HG03095 (cell line): ENCODE measurements around the gene PTTG1IP.

Experiments used
- ATAC-seq: cut with Tn5 transposase; IDR thresholded peaks from one replicate; pipeline ENCODE4 v1.9.1; 2021; ENCODE audit warnings: moderate library complexity; ENCODE audit not compliant: unreplicated experiment

The PTTG1IP gene

DNA sequence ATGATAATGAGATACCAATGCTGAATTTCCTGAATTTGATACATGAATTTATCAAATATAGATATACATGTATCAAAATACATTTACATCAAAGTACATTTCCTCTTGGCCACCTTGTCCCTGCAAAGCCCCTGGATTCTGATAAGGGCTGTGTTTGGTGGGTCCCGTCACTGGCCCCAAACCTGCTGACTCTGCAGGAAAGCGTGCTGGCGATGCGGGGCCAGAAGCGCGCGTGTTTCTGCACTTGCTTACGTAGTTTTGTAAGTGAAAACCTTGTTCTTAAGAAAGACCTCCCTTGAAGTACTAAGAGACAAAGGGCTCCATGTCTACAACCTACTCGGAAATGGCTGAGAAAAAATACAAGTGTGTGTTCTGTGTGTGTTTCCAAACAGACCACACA, 36.2 kb upstream of the PTTG1IP start:
- no peak for ATAC-seq

DNA sequence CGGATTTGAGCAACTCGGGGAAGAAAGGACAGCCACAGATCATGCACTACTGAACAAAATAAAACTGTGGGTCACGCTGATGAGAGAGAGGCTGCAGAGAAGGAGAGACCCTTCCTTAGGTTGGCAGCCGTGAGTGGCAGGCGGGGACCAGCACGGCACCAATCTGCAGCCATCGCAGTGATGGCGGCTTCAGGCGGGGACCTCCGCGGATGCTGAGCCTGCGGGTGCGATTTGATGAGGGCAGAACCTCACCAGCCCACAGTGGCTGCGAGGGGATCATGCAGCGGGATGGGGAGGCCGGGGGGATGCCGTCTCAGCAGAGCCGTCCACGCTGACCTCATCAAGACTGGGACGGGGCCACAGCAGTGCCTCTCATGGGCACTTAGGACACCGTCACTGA, 35.4 kb upstream of the PTTG1IP start:
- no peak for ATAC-seq

DNA sequence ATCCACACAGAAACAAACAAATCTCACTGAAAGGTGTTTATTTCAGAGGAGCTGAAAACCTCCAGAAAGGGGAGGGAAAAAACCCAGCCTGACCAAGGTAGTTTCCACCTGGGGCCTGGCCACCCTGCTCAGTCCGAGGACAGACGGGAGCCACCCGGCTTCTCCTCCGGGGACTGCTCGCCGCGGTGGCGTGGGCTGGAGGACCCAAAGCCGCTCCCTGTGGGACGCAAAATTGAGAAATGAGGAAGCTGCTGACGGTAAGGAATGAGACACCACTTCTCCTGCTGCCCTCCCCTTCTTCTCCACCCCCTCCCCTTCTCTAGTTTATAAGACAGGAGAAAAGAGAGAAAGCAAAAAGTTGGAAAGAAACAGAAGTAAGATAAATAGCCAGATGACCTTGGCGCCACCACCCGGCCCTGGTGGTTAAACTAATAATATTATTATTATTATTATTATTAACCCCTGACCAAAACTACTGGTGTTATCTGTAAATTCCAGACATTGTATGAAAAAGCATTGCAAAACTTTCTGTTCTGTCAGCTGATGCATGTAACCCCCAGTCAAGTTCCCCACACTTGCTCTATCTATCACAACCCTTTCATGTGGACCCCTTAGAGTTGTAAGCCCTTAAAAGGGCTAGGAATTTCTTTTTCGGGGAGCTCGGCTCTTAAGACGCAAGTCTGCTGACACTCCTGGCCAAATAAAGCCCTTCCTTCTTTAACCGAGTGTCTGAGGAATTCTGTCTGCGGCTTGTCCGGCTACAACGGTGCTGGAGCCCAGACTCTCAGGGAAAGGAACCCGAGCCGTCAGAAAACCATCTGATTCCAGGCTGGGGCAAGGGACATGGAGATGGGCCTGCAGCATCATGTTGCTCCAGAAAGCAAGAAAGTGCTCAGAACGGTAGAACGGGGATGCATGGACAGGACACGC, 34.7 kb upstream of the PTTG1IP start:
- no peak for ATAC-seq

DNA sequence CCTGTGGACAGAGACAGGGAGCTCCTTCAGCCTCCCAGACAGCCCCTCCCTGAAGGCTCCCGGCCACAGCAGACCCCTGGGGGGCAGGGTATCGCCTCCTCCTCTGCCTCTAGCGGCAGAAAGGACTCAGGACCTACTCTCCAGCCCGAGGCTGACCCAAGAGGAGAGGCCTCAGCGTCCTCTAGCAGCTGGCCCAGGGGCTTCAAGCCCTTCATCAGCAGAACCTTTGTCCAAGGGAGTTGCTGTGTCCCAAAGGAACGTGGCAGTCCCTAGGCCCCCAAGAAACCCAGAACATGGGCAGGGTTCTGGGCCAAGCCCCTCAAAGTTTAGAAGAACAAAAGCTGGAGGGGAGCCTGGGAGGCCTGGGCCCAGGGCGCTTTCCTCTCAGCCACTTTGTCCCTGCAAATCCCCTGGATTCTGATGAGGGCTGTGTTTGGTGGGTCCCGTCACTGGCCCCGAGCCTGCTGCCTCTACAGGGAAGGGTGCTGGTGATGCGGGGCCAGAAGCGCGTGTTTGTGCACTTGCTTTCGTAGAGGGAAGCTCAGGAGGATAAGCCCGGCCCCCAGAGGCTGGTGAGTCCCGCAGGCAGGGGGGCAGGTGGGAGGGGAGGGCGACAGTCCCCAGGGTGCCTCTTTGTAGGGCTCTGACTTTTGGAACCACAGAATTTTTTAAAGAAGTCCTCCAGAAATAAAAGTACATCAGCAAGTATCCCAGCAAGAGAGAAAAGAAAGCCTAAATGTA, 33.9 kb upstream of the PTTG1IP start:
- no peak for ATAC-seq

DNA sequence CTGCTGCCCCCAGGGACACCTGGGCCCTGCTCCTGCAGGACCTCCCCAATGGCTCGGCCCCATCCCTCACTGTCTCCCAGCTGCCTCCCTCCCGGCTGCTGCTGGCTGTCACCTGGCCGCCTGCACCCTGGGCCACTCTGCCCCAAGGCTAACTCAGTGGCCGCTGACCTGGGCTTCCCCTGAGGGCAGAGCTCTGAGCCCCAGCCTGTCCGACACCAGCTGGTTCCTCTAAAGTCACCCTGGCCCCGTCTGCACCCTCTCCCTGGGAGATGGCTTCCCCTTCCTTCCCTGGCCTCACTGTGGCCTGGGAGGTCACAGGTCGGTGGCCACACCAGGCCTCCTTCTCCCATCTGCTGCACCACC, 32.2 kb upstream of the PTTG1IP start:
- ATAC-seq, result no peak

DNA sequence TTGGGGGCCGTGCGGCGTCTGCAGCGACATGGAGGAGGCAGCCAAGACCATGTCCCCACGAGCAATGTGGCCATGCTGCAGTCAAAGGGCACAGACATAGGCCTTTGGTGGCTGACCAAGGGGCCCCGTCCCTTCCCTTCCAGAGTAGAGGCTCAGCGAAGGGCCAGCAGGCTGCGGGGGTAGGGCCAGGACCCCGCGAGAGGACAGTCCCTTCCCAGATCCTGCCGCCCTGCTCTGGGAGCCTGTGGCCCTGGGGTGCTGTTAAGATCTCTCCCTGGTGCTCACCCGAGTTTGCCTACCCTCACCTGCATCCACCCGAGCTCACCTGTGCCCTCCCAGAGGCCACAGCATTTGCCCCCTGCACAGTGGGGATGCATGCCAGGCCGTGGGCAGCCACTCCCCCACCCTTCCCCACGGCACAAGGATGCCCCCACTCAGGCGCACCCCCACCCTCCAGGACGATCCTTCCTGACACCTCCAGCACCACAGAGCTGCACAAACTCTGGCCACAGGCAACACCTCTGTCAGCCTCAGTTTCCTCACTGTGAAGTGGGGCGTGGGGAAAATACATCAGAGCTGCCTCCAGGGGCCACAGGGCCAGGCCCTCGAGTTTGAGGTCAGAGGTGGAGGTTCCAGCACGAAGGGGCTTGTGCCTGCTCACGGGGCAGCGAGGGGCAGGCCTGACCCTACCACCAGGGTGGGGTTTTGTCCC, 31.7 kb upstream of the PTTG1IP start:
- ATAC-seq, result no peak

DNA sequence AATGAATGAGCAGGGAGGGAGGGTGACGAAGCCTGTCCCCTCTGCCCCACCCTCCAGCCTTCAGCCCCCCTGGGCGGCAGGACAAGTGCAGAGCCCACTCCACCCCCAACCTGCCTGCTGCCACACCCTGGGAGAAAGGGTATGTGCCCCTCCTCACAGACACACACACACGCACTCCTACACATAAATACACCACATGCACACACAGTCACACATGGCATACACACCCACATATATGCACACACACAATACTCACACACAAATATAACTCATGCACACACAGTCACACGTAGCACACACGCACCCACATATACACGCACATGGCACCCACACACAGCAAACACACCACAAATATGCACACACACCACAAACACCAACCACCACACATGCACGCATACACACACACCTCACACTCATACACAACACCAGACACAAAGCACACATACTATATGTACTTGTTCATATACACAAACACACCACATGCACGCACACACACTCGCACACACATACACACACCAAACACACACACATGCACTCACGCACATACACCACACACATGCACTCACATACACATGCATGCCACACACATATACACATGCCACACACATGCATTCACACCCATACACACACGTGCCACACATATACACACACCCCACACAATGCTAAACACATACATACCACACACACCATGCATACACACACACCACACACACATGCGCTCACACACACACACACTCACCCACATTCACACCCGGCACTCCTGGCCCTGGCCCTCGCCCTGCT, 30.8 kb upstream of the PTTG1IP start:
- ATAC-seq, result no peak

DNA sequence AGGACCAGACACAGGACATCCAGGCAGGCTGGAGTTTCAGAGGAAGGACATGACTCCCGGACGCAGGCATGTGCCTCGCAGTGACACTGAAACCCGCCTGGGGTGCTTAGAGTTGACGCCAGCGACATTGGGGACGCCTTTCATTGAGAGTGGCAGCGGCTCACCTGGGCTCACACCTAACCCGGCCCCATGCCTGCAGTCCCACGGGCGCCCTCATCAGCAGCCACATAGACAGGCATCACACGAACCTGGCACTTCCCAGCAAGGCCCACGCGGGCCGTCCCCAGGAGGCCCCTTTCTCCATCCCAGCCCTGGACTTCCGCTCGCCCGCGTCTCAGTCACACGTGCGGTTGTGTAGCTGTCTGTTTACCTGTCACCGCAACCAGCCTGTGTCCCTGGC, 30.2 kb upstream of the PTTG1IP start:
- ATAC-seq, result no peak

DNA sequence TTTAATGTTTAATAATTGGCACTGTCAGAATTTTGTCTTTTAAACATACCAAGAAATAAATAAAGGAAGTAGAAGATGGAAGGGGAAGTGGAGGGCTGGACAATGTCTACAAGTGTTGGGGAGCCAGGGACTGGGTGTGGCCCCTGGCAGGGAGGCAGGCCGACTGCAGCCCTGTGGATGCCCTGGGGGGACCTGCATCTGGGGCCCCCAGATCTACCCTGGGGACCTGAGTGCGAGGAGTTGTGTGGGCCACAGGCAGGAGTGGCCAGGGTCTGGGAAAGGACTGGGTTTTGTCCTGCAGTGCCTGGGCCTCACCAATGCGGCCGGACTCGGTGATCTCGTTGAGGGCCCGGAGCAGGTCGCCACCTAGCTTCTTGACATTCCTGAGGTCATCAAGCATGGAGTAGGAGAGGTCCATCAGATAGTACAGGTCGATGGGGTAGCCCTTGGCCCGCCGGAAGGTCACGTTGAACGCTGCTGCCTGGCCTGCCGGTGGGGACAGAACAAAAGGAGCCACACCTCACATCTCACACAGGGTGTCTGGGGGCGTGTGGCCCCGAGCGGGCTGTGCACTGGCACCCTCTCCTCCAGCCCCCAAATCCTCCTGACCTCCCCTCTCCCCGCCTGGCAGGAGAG, 29.7 kb upstream of the PTTG1IP start:
- no peak for ATAC-seq

DNA sequence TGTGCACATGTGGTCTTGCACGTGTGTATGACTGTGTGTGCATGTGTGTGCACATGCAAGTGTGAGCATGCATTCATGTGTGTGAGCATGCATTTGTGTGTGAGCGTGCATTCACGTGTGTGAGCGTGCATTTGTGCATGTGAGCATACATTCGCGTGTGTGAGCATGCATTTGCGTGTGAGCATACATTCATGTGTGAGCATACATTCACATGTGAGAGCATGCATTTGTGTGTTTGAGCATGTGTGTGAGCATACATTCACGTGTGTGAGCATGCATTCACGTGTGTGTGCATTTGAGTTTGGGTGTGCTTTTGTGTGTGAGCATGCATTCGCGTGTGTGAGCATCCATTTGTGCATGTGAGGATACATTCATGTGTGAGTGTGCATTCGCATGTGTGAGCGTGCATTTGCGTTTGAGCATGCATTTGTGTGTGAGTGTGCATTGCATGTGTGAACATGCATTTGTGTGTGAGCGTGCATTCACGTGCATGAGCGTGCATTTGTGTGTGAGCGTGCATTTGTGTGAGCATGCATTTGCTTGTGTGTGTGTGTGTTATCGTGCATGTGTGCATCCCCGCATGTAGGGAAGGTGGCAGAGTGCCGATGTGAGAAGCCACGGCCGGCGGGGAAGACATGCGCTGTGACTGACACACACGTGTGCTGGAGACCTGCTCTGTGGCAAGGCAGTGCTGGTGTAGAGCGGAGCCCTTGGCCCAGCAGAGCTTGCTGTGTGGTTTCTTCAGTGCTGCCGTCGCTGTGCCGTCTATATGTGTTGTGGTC, 29.0 kb upstream of the PTTG1IP start:
- ATAC-seq, result no peak

DNA sequence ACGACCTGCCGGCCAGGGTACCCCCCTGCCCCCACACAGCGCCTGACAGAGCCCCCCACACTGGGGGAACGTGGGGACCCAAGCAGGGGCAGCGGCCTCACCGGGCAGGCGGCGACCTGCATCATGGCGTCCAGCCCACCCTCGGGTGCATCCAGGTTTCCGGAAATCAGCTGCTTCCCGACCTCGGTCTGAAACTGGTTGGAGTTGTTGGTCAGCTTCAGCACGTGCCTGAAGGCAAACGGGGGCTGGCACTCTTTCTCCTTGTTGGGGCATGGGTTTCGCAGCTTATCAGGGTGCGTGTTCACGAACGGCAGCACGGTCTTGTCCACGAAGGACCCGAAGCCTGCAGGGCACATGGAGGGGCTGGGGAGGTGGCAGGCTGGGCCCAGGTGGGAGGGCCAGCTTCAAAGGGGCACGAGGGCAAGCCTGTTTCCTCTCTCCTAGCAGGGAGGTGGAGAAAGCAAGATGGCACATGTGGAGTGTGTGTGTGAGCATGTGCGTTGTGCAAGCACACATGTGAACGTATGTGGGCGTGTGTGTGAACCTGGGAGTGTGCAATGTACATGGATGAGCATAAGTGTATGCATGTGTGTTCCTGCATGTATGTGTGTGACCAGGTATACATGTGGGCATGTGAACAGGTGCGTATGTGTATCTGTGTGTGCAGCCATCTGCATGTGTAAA, 28.0 kb upstream of the PTTG1IP start:
- no peak for ATAC-seq

DNA sequence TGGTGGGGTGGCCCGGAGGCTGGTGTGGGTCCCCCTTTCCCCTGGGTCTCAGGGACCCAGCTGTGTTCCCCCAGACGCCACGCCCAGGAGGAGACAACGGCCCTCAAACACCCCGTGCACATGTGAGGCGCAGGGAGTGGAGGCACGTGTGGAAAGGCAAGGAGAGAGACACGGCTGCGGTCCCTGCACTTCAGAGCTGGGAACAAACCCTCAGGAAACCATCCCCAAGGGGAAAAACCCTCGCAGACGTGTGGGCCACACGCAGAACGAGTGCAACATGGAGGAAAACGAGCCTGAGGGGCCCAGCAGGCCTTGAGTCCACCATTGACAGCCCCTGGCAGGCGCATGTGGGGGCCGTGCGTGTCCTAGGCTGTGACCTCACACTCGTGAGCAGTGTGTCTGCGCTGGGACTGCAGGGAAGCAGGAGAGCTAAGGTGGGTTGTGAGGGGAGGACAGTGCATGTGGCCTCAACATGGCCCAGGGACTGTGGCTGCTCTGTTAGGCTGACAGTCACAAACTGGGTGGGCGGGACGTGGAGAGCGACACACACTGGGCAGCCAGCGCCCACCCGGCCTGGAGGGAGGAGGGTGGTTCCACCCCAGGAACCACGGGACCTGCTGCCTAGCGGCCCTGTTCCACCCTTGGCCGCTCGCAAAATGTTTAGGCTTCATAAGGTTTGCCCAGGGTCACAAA, 27.2 kb upstream of the PTTG1IP start:
- no peak for ATAC-seq

DNA sequence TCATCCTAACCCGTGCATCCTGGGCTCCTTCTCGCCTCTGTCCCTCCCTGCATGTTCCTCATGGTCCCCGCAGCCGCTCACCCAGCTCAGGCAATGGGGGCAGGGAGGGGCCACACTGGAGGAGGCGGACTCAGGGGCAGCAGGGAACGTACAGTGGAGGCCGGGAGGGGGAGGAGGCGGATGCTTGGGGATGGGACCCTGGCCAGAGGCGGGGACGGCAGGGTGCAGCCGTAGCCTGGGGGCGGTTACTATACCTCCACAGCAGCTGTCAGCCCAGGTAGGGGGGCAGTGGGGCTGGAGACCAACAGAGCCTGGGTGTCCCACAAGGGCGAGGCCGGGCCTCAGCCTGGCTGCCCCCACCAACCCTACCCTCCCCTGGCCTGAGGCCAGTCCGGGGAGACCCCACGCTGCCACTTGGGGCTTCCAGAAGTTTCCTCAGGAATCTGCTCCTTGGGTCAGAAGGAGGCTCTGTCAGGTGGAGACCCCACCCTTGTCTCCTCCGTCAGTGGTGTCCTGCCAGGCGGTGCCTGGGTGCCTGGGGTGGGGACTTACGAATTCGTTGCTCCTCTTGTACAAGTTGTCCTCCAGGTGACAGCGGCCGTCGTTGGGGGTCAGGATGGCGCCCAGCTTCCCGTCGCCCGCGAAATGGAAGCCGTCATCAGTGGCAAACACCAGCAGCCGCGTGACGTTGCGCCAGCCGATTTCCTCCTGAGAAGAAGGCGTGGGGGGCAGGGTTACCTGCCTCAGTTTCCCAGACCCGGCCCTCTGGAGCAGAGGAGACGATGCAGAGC, 26.5 kb upstream of the PTTG1IP start:
- ATAC-seq, result no peak

DNA sequence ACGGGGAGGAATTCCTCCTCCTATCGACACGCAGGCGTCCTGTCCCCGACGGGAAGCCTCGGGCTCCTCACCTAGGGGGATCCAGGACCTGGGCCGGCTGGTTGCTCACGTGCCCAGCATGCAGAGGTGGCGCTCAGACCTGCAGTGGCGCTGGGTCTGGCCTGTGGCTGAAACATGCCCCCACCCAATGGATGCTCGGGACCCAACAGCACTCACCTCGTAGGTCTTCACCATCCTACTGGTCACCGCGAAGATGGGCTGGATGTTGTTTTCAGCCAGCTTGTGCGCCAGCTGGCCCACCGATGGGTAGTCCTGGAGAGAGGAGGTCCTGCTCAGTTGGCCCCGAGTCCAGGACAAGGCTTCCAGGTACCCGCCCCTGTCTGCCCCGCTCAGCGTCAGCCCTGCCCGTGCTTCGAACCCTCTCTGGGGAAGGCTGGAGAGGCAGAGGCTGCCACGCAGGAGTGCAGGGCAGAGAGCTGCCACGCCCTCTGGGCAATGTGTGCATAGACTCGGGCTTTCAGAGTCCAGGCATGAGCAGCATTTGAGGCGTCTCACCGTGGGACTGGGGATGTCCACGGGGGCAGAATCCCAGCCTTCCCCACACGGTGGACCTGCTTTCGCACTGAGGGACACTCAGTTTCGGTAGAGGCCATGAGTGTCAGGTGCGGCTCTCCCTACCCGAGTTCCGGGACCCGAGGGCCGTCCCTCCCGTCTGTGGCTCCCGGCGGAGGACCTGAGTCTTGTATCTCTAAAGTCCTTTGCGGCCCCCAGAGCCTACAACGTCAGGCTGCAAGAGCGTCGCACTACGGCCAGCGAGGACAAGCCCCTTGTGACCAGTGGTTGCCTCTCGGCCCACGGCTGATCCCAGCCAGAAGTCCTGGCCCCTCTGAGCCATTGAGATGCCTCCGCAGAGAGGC, 25.6 kb upstream of the PTTG1IP start:
- no peak for ATAC-seq

DNA sequence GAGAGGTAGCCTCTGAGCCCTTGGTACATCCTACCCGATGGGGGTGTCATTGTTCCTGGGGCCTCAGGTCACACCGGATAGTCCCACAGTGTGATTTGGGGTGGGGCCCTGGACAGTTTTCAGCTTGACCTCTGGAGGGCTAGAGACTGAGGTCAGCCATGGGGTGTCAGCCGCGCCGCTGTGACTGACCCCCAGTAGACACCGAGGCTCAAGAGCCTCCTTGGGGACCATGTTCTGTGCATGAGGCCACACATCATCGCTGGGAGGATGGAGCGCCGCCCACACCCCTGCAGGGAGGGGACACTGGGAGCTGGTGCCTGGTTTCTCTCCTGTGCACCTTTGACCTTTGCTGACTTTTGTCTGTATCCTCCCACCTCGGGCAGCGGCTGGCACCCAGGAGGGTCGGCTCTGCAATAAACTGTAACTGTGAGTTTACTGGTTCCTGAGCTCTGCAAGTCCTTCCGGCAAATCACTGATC, 24.6 kb upstream of the PTTG1IP start:
- no peak for ATAC-seq

DNA sequence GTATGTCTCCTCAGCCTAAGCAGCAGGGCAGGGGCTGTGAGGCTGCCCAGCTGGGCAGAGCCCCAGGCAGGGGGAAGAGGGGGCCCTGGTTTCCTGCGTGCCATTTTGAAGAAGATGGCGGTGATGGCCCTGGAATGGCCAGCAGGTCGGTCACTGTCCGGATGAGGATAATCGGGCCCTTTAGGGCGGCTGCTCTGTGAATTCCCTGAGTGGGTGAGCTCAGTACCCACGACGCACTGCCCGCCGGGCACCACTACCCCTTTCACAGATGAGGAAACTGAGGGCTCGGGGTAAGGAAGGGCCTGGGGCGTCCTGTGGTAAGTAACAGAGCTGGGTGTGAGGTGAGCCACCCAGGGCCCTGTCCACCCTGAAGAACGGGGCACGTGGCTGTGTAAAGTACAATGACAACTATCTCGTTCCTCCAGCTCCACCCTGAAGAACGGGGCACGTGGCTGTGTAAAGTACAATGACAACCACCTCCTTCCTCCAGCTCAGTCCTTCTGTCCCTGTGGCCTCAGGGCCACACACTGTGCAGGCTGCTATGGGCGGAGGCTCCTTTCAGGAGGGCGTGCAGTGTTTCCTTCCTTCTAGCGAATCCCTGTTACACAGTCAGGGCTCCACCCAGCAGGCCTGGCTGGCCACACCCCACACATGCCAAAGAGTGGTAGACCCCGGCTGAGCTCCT, 24.0 kb upstream of the PTTG1IP start:
- no peak for ATAC-seq
